Measurements from ENCODE around the gene KIF1B.

- TF ChIP-seq CTCF (IDR thresholded peaks at IDR 0.05) (no peak), EP300 (IDR thresholded peaks at IDR 0.05) (no peak)
These were observed 110.0 kb downstream of the KIF1B start for GRCh38 chr1:10320336-10320735.

Measured in gastroesophageal sphincter (tissue), 3 donors.